K562 (cell line): ENCODE results near the gene CT45A3. TPM values are rescaled to one million over a fixed set of nuclear protein-coding genes. Genes with fewer than 3 reads are reported as not detected.

ENCODE experiments used
- polyA plus RNA-seq, 8 experiments: library from polyadenylated mRNA; depleted of rRNA in 4 of 8; stranded (reverse) in 5 of 8; unstranded in 3 of 8; fragments of >200 nt; fragmentation: Nextera tagmentation in 2 of 8; fragmentation: Illumina TruSeq in 1 of 8; extraction: Ambion mirVana in 2 of 8; extraction: Trizol in 1 of 8; gene quantifications; 2 replicates each; pipeline versions ENCODE4 v1.2.1 to v1.2.3, GENCODE V29; 2011 to 2014; ENCODE audit warnings: inconsistent platforms in 1 of 8, missing spikeins in 1 of 8
- small RNA-seq: library from RNA; depleted of rRNA; stranded (forward); fragments of <200 nt; gene quantifications from one replicate; pipeline ENCODE3, GENCODE V24; 2014
- total RNA-seq, 7 experiments: library from RNA; depleted of rRNA in 6 of 7; stranded (reverse); fragments of >200 nt in 6 of 7; fragmentation: Illumina TruSeq in 2 of 7; extraction: Trizol in 2 of 7; gene quantifications; 2 replicates each; pipeline versions ENCODE4 v1.2.1 to v1.2.3, GENCODE V29; 2011 to 2021; ENCODE audit warnings: low replicate concordance in 1 of 7

The CT45A3 gene
- total and polyA plus RNA-seq, 9 of the 15 experiments (the other 6 are each of a cell fraction or from before 2014, with no cell fraction given): 0.13 to 3.2 (median 0.84) TPM; not detected in 1

Small RNA genes lying within 50 kb of the gene (small RNA-seq; reads per million reads assigned to genes)
- not detected for gene AC240442.1

Other genes with a start within 250 kb of the CT45A3 start
Only the 7 nearest of the 12 such genes appear.
- 2.5 TPM in 2 replicates for gene CT45A1, start 54.6 kb downstream of the CT45A3 start, total RNA-seq (2014; rRNA removed)
- gene CT45A1, start 54.6 kb downstream of the CT45A3 start, total RNA-seq (2014; rRNA removed; fragmentation: Illumina TruSeq; extraction: Trizol): 4.1 and 5.3 TPM in 2 replicates
- 4.4 and 5.7 TPM in 2 replicates for gene CT45A1, start 54.6 kb downstream of the CT45A3 start, total RNA-seq (2015; rRNA removed; fragmentation: Illumina TruSeq; extraction: Trizol)
- 2.7 and 3.1 TPM in 2 replicates for gene CT45A1, start 54.6 kb downstream of the CT45A3 start, total RNA-seq (2021)
- 1.9 and 2.8 TPM in 2 replicates for gene CT45A1, start 54.6 kb downstream of the CT45A3 start, polyA plus RNA-seq (2011; rRNA removed)
- 1.1 and 1.5 TPM in 2 replicates for gene CT45A1, start 54.6 kb downstream of the CT45A3 start, polyA plus RNA-seq (2014; fragmentation: Illumina TruSeq; extraction: Trizol)
- gene CT45A1, start 54.6 kb downstream of the CT45A3 start, polyA plus RNA-seq (2014; fragmentation: Nextera tagmentation; extraction: Ambion mirVana): 1 to 10 TPM; 1.2 to 1.3 TPM
- gene CT45A1, start 54.6 kb downstream of the CT45A3 start, polyA plus RNA-seq (2014; rRNA removed): 0.66 and 1.9 TPM in 2 replicates
- gene CT45A5, start 17.3 kb upstream of the CT45A3 start, total RNA-seq (2014; rRNA removed): 8.4 and 13.0 TPM in 2 replicates
- 6.7 and 8.5 TPM in 2 replicates for gene CT45A5, start 17.3 kb upstream of the CT45A3 start, total RNA-seq (2014; rRNA removed; fragmentation: Illumina TruSeq; extraction: Trizol)
- gene CT45A5, start 17.3 kb upstream of the CT45A3 start, total RNA-seq (2015; rRNA removed; fragmentation: Illumina TruSeq; extraction: Trizol): 4.1 and 5.2 TPM in 2 replicates
- gene CT45A5, start 17.3 kb upstream of the CT45A3 start, total RNA-seq (2021): 8.8 and 9.4 TPM in 2 replicates
- gene CT45A5, start 17.3 kb upstream of the CT45A3 start, polyA plus RNA-seq (2011; rRNA removed): 5.4 and 6.7 TPM in 2 replicates
- gene CT45A5, start 17.3 kb upstream of the CT45A3 start, polyA plus RNA-seq (2014; fragmentation: Illumina TruSeq; extraction: Trizol): 3.8 and 4.8 TPM in 2 replicates
- 1 to 10 TPM; 3.9 to 4.6 TPM for gene CT45A5, start 17.3 kb upstream of the CT45A3 start, polyA plus RNA-seq (2014; fragmentation: Nextera tagmentation; extraction: Ambion mirVana)
- gene CT45A5, start 17.3 kb upstream of the CT45A3 start, polyA plus RNA-seq (2014; rRNA removed): 4.5 and 5.6 TPM in 2 replicates
- not detected in 2 replicates for gene CT45A6, start 34.6 kb upstream of the CT45A3 start, total RNA-seq (2014; rRNA removed)
- gene CT45A6, start 34.6 kb upstream of the CT45A3 start, total RNA-seq (2014; rRNA removed; fragmentation: Illumina TruSeq; extraction: Trizol): not detected in 2 replicates
- gene CT45A6, start 34.6 kb upstream of the CT45A3 start, total RNA-seq (2015; rRNA removed; fragmentation: Illumina TruSeq; extraction: Trizol): not detected in 2 replicates
- gene CT45A6, start 34.6 kb upstream of the CT45A3 start, total RNA-seq (2021): not detected in 2 replicates
- not detected in 2 replicates for gene CT45A6, start 34.6 kb upstream of the CT45A3 start, polyA plus RNA-seq (2011; rRNA removed)
- not detected in 2 replicates for gene CT45A6, start 34.6 kb upstream of the CT45A3 start, polyA plus RNA-seq (2014; fragmentation: Illumina TruSeq; extraction: Trizol)
- gene CT45A6, start 34.6 kb upstream of the CT45A3 start, polyA plus RNA-seq (2014; fragmentation: Nextera tagmentation; extraction: Ambion mirVana): not detected
- gene CT45A6, start 34.6 kb upstream of the CT45A3 start, polyA plus RNA-seq (2014; rRNA removed): not detected in 2 replicates
- 4.7 and 10.2 TPM in 2 replicates for gene CT45A2, start 51.8 kb upstream of the CT45A3 start, total RNA-seq (2014; rRNA removed)
- 34.3 and 35.3 TPM in 2 replicates for gene CT45A2, start 51.8 kb upstream of the CT45A3 start, total RNA-seq (2014; rRNA removed; fragmentation: Illumina TruSeq; extraction: Trizol)
- 19.2 and 21.4 TPM in 2 replicates for gene CT45A2, start 51.8 kb upstream of the CT45A3 start, total RNA-seq (2015; rRNA removed; fragmentation: Illumina TruSeq; extraction: Trizol)
- gene CT45A2, start 51.8 kb upstream of the CT45A3 start, total RNA-seq (2021): 7.6 and 8.1 TPM in 2 replicates
- 11.1 and 21.5 TPM in 2 replicates for gene CT45A2, start 51.8 kb upstream of the CT45A3 start, polyA plus RNA-seq (2011; rRNA removed)
- 8.6 and 13.3 TPM in 2 replicates for gene CT45A2, start 51.8 kb upstream of the CT45A3 start, polyA plus RNA-seq (2014; fragmentation: Illumina TruSeq; extraction: Trizol)
- gene CT45A2, start 51.8 kb upstream of the CT45A3 start, polyA plus RNA-seq (2014; fragmentation: Nextera tagmentation; extraction: Ambion mirVana): 10 to 100 TPM in 1 of 2 experiments, 1 to 10 TPM in 1; 9.7 to 12.5 TPM
- gene CT45A2, start 51.8 kb upstream of the CT45A3 start, polyA plus RNA-seq (2014; rRNA removed): 14.0 and 15.0 TPM in 2 replicates
- not detected in 2 replicates for gene CT45A7, start 69.1 kb upstream of the CT45A3 start, total RNA-seq (2014; rRNA removed)
- gene CT45A7, start 69.1 kb upstream of the CT45A3 start, total RNA-seq (2014; rRNA removed; fragmentation: Illumina TruSeq; extraction: Trizol): not detected in 2 replicates
- not detected in 2 replicates for gene CT45A7, start 69.1 kb upstream of the CT45A3 start, total RNA-seq (2015; rRNA removed; fragmentation: Illumina TruSeq; extraction: Trizol)
- 0.44 TPM in 1 of 2 replicates, not detected in the other for gene CT45A7, start 69.1 kb upstream of the CT45A3 start, total RNA-seq (2021)
- not detected in 2 replicates for gene CT45A7, start 69.1 kb upstream of the CT45A3 start, polyA plus RNA-seq (2011; rRNA removed)
- not detected in 2 replicates for gene CT45A7, start 69.1 kb upstream of the CT45A3 start, polyA plus RNA-seq (2014; fragmentation: Illumina TruSeq; extraction: Trizol)
- gene CT45A7, start 69.1 kb upstream of the CT45A3 start, polyA plus RNA-seq (2014; fragmentation: Nextera tagmentation; extraction: Ambion mirVana): not detected
- gene CT45A7, start 69.1 kb upstream of the CT45A3 start, polyA plus RNA-seq (2014; rRNA removed): not detected in 2 replicates
- gene CT45A8, start 86.3 kb upstream of the CT45A3 start, total RNA-seq (2014; rRNA removed): 6.7 and 9.8 TPM in 2 replicates
- gene CT45A8, start 86.3 kb upstream of the CT45A3 start, total RNA-seq (2014; rRNA removed; fragmentation: Illumina TruSeq; extraction: Trizol): 6.5 and 6.6 TPM in 2 replicates
- not detected in 2 replicates for gene CT45A8, start 86.3 kb upstream of the CT45A3 start, total RNA-seq (2015; rRNA removed; fragmentation: Illumina TruSeq; extraction: Trizol)
- gene CT45A8, start 86.3 kb upstream of the CT45A3 start, total RNA-seq (2021): 27.7 and 30.0 TPM in 2 replicates
- not detected in 2 replicates for gene CT45A8, start 86.3 kb upstream of the CT45A3 start, polyA plus RNA-seq (2011; rRNA removed)
- gene CT45A8, start 86.3 kb upstream of the CT45A3 start, polyA plus RNA-seq (2014; fragmentation: Illumina TruSeq; extraction: Trizol): not detected in 2 replicates
- gene CT45A8, start 86.3 kb upstream of the CT45A3 start, polyA plus RNA-seq (2014; fragmentation: Nextera tagmentation; extraction: Ambion mirVana): 10 to 100 TPM in 1 of 2 experiments, 1 to 10 TPM in 1; 9.6 to 10.9 TPM
- not detected in 2 replicates for gene CT45A8, start 86.3 kb upstream of the CT45A3 start, polyA plus RNA-seq (2014; rRNA removed)
- 6.6 and 9.8 TPM in 2 replicates for gene CT45A9, start 103.6 kb upstream of the CT45A3 start, total RNA-seq (2014; rRNA removed)
- 6.5 and 6.7 TPM in 2 replicates for gene CT45A9, start 103.6 kb upstream of the CT45A3 start, total RNA-seq (2014; rRNA removed; fragmentation: Illumina TruSeq; extraction: Trizol)
- gene CT45A9, start 103.6 kb upstream of the CT45A3 start, total RNA-seq (2015; rRNA removed; fragmentation: Illumina TruSeq; extraction: Trizol): not detected in 2 replicates
- 27.7 and 30.0 TPM in 2 replicates for gene CT45A9, start 103.6 kb upstream of the CT45A3 start, total RNA-seq (2021)
- not detected in 2 replicates for gene CT45A9, start 103.6 kb upstream of the CT45A3 start, polyA plus RNA-seq (2011; rRNA removed)
- not detected in 2 replicates for gene CT45A9, start 103.6 kb upstream of the CT45A3 start, polyA plus RNA-seq (2014; fragmentation: Illumina TruSeq; extraction: Trizol)
- 10 to 100 TPM in 1 of 2 experiments, 1 to 10 TPM in 1; 9.6 to 10.9 TPM for gene CT45A9, start 103.6 kb upstream of the CT45A3 start, polyA plus RNA-seq (2014; fragmentation: Nextera tagmentation; extraction: Ambion mirVana)
- gene CT45A9, start 103.6 kb upstream of the CT45A3 start, polyA plus RNA-seq (2014; rRNA removed): not detected in 2 replicates